Measurements from ENCODE around the gene OVCA2.

The OVCA2 gene

DNA sequence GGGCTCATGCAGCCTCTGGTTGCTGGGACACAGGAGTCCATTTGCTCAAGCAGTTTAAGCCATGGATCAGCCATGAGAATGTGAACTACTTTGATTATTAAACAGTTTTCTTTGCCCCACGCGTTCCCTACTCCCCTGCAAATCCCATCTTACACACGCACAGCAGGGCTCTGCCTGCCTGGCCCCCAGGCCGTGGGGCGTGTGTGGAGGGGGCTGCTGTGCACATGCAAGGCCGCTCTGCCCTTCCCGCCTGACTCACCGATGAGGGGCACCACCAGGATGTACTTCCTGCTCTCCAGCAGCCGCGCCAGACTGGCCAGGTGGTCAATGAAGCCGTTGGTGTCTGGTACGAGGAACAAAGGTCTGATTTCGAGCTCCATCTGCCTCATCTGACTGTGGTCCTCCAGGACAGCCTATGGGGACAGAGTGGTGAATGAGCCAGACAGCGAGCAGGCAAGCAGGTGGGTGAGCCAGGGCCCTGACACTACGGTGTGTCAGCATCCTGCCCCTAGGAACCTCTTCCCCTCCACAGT is 26.8 kb downstream of the OVCA2 start:
- Histone ChIP-seq H3K27me3 (ENCODE audit: insufficient read depth, insufficient read length) (no peaks in the 10 kb centered on the region), H3K9me3 (ENCODE audit: insufficient read depth, low read length) (no peaks in the 10 kb centered on the region), H3K4me3 (ENCODE audit: insufficient read length, low read depth) (no peak overlapping the region), H3K36me3 (ENCODE audit: insufficient read depth, insufficient read length, low read length) (peaks cover 25% of the 10 kb centered on the region), H3K9ac (ENCODE audit: insufficient read length, low read depth) (peak overlapping the region; percentile 24), H3K4me1 (ENCODE audit: insufficient read depth, insufficient read length) (peaks cover 46% of the 10 kb centered on the region)
- TF ChIP-seq ZNF274 (IDR thresholded peaks at IDR 0.05; ENCODE audit: low read depth, low read length) (no peak), SUZ12 (IDR thresholded peaks at IDR 0.05; ENCODE audit: extremely low read depth, insufficient read depth, insufficient read length) (no peak), YY1 (IDR thresholded peaks at IDR 0.05; ENCODE audit: insufficient read depth, insufficient read length) (no peak)
- DNase-seq (ENCODE audit: low read depth, low spot score), result no peak

DNA sequence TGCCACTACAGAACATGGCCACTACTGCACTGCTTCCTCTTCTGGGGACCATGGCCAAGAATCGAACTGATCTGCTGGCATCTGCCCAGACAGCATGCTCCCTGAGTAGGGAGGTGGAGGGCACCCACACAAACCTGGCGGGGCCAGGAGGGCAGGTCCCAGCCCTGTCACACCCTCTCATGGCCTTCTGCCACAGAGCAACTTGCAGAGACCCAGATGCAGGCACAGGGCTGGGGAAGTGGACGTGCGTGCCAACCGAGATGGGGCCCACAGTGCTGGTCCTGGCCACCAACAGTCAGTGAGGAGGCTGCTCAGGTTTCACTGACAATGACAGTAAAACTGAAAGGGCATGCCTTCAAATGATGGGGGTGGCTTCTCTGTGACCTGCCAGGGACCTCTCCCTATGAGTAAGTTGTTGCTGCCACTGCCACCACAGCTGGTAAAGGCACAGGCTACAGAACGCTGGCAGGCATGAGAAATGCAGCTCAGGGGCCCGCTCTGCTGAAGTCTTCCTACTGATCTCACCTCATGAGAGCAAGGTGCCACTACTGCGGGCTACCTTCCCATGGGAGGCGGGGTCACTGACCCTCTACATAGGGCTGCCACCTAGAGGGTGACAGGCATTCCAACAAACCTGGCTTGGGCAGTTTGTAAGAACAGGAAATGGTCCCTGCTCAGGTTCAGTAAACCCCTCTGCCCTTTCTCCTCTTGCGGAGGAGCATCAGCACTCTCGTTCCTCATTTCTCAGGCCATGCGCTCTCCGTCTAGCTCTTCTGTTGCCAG is 28.6 kb downstream of the OVCA2 start:
- Histone ChIP-seq H3K9me3 (ENCODE audit: insufficient read depth, low read length) (no peaks in the 10 kb centered on the region), H3K9ac (ENCODE audit: insufficient read length, low read depth) (no peak overlapping the region), H3K36me3 (ENCODE audit: insufficient read depth, insufficient read length, low read length) (peaks cover 17% of the 10 kb centered on the region), H3K4me1 (ENCODE audit: insufficient read depth, insufficient read length) (peaks cover 31% of the 10 kb centered on the region), H3K27me3 (ENCODE audit: insufficient read depth, insufficient read length) (no peaks in the 10 kb centered on the region), H3K4me3 (ENCODE audit: insufficient read length, low read depth) (no peak overlapping the region)
- TF ChIP-seq YY1 (IDR thresholded peaks at IDR 0.05; ENCODE audit: insufficient read depth, insufficient read length), result no peak
- TF ChIP-seq SUZ12 (IDR thresholded peaks at IDR 0.05; ENCODE audit: extremely low read depth, insufficient read depth, insufficient read length), result no peak
- TF ChIP-seq ZNF274 (IDR thresholded peaks at IDR 0.05; ENCODE audit: low read depth, low read length), result no peak
- no peak for DNase-seq (ENCODE audit: low read depth, low spot score)

DNA sequence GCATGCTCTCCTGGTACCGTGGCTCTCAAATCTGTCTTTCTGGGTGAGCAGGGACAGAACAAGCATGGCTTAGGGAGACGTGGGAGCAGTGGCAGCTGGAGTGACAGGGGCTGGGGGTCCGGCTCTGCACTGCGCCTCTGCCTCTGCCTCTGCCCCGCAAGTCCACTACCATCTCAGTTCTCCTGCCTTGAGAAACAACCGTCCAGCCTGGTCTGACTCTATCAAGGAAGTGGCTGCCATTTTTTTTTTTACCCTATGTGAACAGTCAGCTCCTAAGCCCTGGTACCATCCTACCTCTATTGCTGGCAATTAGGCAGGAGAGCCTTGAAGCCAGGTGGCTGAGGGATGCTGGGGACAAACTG is 29.2 kb downstream of the OVCA2 start:
- Histone ChIP-seq H3K27me3 (ENCODE audit: insufficient read depth, insufficient read length) (no peaks in the 10 kb centered on the region), H3K9ac (ENCODE audit: insufficient read length, low read depth) (no peak overlapping the region), H3K4me3 (ENCODE audit: insufficient read length, low read depth) (no peak overlapping the region), H3K4me1 (ENCODE audit: insufficient read depth, insufficient read length) (peaks cover 36% of the 10 kb centered on the region), H3K36me3 (ENCODE audit: insufficient read depth, insufficient read length, low read length) (peaks cover 12% of the 10 kb centered on the region), H3K9me3 (ENCODE audit: insufficient read depth, low read length) (no peaks in the 10 kb centered on the region)
- no peak for DNase-seq (ENCODE audit: low read depth, low spot score)
- TF ChIP-seq YY1 (IDR thresholded peaks at IDR 0.05; ENCODE audit: insufficient read depth, insufficient read length) (no peak), SUZ12 (IDR thresholded peaks at IDR 0.05; ENCODE audit: extremely low read depth, insufficient read depth, insufficient read length) (no peak), ZNF274 (IDR thresholded peaks at IDR 0.05; ENCODE audit: low read depth, low read length) (no peak)

DNA sequence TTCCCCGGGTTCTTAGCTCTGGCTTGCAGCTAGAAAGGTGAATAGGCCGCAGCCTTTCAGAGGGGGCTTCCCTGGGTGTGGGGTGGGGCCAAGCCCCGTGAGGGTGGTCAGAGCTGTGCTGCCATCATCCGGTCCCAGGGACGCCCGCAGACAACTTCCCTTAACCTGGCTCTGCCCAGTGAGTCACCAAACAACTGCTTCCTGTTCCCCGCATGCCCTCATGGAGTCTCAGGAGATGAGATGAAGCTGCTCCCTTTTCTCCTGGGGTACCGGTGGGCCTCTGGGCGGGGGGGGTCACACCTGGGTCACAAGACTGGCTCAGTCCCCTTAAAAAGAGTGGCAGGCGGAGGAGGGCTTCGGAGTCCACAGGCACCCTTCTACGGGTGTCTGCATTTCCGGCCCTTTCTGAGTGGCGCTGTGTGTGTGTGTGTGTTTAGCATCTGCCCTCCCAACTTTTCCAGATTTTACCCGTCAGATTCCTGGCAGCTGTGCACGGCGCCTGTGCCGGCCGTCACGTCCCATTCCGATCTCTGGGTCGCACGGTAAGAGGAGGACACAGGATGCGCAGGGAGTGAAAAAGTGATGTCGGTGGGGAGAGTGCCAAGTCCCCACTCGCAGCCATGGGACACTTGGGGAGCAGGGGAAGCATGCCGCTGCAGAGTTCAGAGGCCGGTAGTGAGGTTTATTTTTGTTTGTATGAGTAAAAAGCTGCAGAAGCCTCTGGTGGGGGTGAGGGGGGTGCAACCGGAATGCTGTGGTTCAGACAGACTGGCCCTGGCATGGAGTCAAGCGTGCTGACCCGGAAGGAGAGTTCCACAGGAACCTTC is 29.8 kb downstream of the OVCA2 start:
- H3K4me3 ChIP-seq (ENCODE audit: insufficient read length, low read depth), result no peak overlapping the region
- H3K9me3 ChIP-seq (ENCODE audit: insufficient read depth, low read length), result no peaks in the 10 kb centered on the region
- peaks cover 36% of the 10 kb centered on the region for H3K4me1 ChIP-seq (ENCODE audit: insufficient read depth, insufficient read length)
- H3K27me3 ChIP-seq (ENCODE audit: insufficient read depth, insufficient read length), result no peaks in the 10 kb centered on the region
- H3K9ac ChIP-seq (ENCODE audit: insufficient read length, low read depth), result no peak overlapping the region
- no peak for TF ChIP-seq YY1 (IDR thresholded peaks at IDR 0.05; ENCODE audit: insufficient read depth, insufficient read length)
- no peak for TF ChIP-seq SUZ12 (IDR thresholded peaks at IDR 0.05; ENCODE audit: extremely low read depth, insufficient read depth, insufficient read length)
- TF ChIP-seq ZNF274 (IDR thresholded peaks at IDR 0.05; ENCODE audit: low read depth, low read length), result no peak
- no peak for DNase-seq (ENCODE audit: low read depth, low spot score)
- H3K36me3 ChIP-seq (ENCODE audit: insufficient read depth, insufficient read length, low read length), result peaks cover 9% of the 10 kb centered on the region

DNA sequence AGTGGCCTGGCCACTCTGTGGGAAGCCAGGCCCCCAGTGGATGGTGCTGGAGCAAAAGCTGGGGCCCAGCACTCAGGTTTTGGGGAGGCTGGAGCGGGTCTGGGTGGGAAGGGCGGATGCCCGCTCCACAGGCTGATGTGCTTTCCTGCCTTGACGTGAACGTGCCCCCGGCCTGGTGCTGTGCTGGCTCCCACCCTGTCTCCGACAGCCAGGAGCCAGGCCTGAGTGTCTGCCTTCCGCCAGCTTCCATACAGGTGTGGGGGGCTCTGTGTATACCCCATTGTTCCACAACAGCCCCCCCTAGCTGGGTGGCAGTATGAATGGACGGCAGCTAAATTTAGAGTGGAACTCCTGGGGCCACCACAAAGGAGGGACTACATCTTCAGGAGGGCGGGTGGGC is 33.1 kb downstream of the OVCA2 start:
- TF ChIP-seq ZNF274 (IDR thresholded peaks at IDR 0.05; ENCODE audit: low read depth, low read length) (no peak), SUZ12 (IDR thresholded peaks at IDR 0.05; ENCODE audit: extremely low read depth, insufficient read depth, insufficient read length) (no peak), YY1 (IDR thresholded peaks at IDR 0.05; ENCODE audit: insufficient read depth, insufficient read length) (no peak)
- Histone ChIP-seq H3K27me3 (ENCODE audit: insufficient read depth, insufficient read length) (no peaks in the 10 kb centered on the region), H3K36me3 (ENCODE audit: insufficient read depth, insufficient read length, low read length) (peaks cover 24% of the 10 kb centered on the region), H3K4me1 (ENCODE audit: insufficient read depth, insufficient read length) (peaks cover 28% of the 10 kb centered on the region), H3K9me3 (ENCODE audit: insufficient read depth, low read length) (no peaks in the 10 kb centered on the region), H3K4me3 (ENCODE audit: insufficient read length, low read depth) (no peak overlapping the region), H3K9ac (ENCODE audit: insufficient read length, low read depth) (no peak overlapping the region)
- no peak for DNase-seq (ENCODE audit: low read depth, low spot score)

DNA sequence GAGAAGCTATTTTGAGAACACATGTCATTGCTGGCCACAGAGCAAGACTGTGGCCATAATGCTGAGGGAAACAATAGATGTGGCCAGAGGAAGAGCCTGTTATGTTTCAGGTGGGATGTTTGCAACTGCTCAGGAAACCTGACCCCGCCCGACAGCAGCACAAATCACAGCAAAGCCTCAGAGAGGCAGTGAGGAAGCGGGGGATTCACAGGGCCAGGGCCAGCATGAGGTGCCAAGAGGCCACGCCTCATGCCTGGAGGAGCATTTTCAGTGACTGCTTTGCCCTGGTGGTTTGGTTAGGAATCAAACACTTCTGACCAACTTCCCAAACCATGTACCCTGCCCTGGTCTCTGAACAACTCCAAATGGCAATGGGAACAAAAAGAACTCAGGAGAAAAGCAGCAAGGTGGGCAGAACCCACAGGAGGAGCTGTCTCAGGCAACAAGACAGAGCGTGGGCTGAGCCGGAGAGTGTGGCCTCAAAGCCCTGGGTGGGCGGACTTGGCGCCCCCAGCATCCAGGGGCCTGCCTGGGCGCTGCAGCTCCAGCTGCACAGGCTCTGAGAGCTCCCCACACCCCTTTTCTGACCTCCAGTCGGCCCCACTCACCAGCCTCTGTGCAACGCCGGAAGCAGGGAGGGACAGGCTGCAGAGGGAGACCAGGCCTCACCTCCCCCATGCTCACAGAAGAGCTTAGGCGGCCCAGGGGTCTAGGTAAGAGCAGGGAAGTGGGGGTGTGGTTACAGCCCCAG is 33.7 kb downstream of the OVCA2 start:
- H3K36me3 ChIP-seq (ENCODE audit: insufficient read depth, insufficient read length, low read length), result peaks cover 27% of the 10 kb centered on the region
- H3K27me3 ChIP-seq (ENCODE audit: insufficient read depth, insufficient read length), result no peaks in the 10 kb centered on the region
- DNase-seq (ENCODE audit: low read depth, low spot score), result no peak
- H3K9me3 ChIP-seq (ENCODE audit: insufficient read depth, low read length), result no peaks in the 10 kb centered on the region
- no peak overlapping the region for H3K4me3 ChIP-seq (ENCODE audit: insufficient read length, low read depth)
- peaks cover 26% of the 10 kb centered on the region for H3K4me1 ChIP-seq (ENCODE audit: insufficient read depth, insufficient read length)
- TF ChIP-seq YY1 (IDR thresholded peaks at IDR 0.05; ENCODE audit: insufficient read depth, insufficient read length) (no peak), ZNF274 (IDR thresholded peaks at IDR 0.05; ENCODE audit: low read depth, low read length) (no peak), SUZ12 (IDR thresholded peaks at IDR 0.05; ENCODE audit: extremely low read depth, insufficient read depth, insufficient read length) (no peak)
- H3K9ac ChIP-seq (ENCODE audit: insufficient read length, low read depth), result peak overlapping the region; percentile 44

All from NT2/D1 (cell line).